GM19238 (cell line): Measurements from ENCODE around the gene IPO7.
"Not testable (repeated sequence)": the region's sequence is repeated elsewhere in the genome, so short reads cannot be mapped to it uniquely, and the experiment has no call there.

ENCODE experiments used
- DNase-seq: peaks from one replicate; pipeline ENCODE4 v3.0.0; 2011; ENCODE audit warnings: low spot score; ENCODE audit not compliant: insufficient read length

IPO7 gene

DNA sequence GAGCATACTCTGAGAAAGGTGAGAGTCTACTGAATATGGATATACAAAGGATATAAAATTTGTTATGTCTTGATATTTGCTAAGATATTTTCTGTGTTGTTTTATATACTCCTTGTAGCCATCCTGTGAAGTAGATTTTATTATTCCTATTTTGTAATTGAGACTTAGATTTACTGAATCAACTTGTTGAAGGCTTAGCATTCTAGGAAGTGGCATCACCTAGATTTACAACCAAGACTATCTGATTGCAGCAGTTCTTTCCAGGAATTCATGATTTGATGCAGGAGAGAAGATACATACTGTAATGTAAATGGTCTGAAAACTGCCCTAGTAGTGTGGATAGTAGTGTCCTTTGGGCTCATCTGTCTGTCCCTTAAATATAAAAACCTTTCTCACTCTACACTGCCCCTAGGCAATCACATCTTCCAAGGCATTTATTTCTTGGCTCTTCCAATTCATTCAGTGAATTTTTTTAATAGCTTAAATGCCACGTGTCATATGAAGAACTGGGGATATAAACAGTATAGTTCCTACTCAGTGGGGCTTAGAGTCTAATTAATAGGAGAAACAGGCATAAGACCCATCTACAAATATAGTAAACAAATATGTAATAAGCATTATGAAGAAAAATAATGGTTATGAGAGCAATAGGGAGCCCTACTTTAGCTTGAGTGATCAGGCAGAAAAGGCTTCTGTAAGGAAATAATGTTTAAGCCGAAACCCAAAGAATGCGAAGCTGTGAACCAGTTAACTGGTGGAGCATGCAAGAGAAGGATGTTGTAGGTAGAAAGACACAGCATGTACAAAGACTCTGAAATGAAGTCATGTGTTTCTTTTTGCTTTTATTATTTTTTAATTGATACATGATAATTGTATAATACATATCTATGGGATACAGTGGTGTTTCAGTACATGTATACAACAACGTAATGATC is 13.6 kb downstream of the IPO7 start:
- no peak for DNase-seq

DNA sequence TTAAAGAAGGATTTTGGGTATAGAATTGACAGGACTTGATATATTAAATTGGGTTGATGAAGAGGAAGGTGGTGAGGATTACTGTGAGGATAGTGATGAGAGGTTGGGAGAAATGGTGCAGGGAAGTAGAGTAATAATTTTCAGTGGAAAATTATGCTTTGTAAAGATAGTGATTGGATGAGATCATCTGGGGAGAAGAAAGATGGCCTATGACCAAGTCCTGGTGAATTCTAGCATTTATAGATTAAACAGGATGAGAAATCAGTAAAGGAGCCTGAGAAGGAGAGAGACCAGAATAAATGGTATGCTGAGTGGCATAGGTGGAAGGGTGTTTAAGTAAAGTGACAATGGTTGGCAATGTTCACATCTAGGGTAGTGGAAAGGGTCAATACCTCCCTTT is 15.0 kb downstream of the IPO7 start:
- no peak for DNase-seq

DNA sequence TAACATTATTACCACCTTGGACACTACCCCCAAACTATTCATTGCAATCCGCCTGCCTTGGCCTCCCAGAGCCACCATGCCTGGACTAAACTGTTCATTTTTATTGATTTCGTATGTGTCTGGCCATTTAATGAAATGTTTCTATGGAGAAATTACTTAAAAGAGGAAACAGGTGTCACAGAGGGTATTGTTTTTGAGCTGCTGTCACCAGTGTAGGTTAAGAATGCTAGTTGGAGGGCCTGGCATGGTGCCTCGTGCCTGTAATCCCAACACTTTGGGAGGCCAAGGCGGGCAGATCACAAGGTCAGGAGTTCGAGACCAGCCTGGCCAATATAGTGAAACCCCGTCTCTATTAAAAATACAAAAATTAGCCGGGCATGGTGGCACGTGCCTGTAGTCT is 17.4 kb downstream of the IPO7 start:
- not testable (repeated sequence) for DNase-seq

DNA sequence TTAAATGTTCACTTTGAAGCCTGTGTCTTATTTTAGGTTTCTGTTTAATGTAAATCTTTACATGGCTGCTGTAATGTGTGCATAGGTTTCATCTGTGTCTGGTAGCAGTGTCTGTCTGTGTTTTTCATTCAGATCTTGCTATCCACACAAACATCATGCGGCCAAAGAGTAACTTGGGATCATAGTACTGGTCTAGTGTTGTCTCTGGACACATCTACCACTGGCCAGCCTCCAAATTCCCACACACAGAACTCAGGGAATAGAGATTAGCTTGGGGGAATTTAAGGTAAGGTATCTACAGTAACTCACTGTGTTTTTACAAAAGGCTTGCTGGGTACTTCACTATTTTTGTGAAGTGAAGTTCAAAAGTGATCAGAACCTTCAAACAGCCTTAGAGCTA is 44.3 kb downstream of the IPO7 start:
- no peak for DNase-seq

DNA sequence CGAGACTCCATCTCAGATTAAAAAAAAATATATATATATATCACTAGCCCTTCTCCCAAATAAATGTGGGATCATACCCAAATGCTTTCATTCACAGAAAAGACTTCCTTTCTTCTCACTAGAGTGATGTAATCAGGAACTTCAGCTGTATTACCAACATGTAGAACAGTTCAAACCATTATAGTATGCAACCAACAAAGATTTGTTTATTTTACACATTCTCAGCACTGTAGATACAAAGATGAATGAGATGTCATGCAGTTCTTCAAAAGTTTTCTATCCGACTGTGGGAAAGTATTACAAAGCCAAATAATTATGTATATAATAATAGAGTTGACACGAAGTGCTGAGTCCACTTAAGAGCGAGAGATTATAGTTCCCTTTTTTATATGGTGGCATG is 54.2 kb downstream of the IPO7 start:
- DNase-seq = no peak

DNA sequence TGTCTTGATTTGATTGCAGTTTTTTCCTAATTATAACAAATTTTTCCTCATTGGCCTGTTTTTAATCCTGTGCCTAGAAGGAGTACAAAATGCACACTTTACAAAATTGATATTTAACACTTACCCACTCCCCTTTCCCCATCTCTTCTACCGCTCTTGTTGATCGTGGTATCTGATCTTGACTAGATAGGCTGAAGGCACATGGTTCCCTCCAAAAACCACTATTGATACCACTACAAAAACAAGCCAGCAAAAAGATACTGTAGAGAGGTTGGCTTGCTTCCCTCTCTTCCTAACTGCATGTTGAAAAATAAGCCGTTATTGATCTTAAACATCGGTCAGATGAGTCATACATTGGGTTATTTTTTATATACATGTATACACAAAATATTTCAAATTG is 61.8 kb downstream of the IPO7 start:
- DNase-seq = no peak

DNA sequence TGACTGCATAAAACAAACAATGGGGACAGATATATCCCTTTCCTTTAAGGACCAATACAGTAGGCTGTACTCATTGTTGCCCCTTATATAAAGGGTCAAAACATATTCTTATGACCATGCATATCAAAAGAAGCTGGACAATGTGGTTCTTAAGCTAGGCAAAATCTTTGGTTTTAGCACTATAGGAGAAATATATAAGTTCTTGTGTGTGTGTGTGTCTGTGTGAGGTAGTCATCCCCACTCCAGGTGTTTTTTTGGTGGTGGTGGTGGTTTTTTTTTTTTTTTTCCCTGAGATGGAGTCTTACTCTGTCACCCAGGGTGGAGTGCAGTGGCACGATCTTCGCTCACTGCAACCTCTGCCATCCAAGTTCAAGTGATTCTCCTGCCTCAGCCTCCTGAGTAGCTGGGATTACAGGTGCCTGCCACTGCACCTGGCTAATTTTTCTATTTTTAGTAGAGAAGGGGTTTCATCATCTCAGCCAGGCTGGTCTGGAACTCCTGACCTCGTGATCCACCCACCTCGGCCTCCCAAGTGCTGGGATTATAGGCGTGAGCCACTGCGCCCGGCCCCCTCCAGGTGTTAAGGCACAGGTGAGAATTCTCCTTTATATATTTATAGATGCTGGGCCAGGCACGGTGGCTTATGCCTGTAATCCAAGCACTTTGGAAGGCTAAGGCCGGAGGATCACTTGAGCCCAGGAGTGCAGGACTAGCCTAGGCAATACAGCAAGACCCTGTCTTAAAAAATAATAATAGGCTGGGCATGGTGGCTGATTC is 64.3 kb downstream of the IPO7 start:
- DNase-seq = no peak

DNA sequence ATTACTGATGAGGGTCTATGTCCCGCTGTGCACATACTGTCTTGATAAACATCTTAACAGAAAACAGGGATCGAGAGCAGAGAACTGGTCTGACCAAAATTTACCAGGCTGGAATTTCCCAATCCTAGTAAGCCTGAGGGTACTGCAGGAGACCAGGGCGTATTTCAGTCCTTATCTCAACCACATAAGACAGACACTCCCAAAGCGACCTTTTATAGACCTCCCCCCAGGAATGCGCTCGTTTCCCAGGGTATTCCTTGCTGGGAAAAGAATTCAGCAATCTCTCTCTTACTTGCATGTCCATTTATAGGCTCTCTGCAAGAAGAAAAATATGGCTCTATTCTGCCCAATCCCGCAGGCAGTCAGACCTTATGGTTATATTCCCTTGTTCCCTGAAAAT is 67.6 kb downstream of the IPO7 start:
- not testable (repeated sequence) for DNase-seq

DNA sequence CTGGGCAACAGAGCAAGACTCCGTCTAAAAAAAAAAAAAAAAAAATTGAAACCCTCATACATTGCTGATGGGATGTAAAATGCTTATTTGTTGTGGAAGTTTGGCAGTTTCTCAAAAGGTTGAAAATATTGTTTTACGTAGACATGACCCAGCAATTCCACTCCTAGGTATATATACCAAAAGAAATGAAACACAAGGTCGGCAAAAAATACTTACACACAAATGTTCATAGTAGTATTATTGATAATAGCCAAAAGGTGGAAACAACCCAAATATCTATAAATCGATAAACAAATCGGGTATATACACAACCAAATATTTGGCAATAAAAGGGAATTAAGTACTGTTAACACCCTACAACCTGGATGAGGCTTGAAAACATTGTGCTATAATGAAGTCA is 71.3 kb downstream of the IPO7 start:
- DNase-seq = no peak

DNA sequence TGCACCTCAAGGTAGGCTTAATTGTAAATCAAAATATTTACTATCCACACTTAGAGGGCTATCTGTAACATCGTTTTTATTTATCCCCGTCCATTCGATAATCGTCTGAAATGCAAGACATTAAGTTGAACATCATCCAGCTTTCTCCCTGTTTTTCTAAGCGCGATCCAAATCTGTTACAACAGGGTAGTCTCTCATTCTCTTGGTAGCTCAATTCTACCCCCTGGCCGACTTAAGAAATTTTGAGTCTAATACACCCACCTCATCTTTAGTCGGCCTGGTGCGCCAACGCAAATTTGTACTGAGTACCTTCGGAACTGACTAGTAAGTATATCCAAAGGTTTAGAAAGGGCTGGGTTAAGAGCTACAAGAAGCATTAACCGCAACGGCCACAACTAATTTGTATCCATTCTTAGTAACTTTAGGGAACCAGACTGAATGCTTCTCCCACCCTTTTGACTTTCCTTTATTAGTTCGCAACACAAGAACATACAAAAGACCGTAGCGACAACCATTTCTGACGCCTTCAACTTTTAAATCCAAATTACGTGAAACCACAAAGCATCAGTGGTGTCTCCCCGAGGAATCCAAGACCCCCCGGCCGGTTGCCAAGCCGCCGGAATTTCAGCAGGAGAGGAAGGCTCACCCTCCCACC is 75.3 kb downstream of the IPO7 start:
- no peak for DNase-seq

DNA sequence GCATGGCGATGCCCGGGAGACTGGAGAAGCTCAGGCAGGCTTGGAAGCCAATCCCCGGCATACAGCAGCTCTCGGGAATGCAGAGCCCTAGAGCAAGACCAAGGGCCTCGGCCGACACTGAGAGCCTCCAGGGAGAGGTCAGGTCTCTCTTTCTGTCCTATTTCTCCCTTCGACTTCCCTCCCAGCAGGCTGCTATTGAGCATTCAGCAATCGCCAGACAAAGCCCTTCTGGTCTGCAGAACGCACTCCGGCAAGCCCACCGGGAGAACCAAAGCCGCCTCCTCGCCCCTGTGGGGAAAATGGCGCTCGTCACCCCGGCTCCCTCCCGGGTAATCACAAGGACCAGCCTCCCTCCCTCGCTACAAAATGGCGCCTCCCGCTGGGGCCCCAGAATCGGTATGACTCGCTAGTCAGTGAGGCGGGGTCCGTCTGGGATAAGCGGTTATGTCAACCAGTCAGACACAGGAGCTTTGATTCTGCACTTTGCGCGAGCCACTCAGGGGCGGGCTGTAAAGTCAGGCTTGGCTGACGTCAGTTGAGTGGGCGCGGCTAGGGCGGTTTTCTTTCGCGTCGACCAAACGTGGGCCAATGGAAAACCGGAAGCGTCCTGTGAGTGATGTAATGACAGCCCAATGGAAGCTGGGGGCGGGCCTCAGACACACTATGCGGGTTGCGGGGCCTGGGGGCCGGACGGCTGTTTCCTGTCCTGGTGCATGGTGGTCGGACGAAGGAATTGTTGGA is 76.0 kb downstream of the IPO7 start, which contains the start of gene ZNF143:
ZNF143 (plus strand) TSS at position 691 of the 741 bp plus-strand sequence. CDS start 10,297 bp downstream, outside the sequence.
- DNase-seq = peak; percentile 82

DNA sequence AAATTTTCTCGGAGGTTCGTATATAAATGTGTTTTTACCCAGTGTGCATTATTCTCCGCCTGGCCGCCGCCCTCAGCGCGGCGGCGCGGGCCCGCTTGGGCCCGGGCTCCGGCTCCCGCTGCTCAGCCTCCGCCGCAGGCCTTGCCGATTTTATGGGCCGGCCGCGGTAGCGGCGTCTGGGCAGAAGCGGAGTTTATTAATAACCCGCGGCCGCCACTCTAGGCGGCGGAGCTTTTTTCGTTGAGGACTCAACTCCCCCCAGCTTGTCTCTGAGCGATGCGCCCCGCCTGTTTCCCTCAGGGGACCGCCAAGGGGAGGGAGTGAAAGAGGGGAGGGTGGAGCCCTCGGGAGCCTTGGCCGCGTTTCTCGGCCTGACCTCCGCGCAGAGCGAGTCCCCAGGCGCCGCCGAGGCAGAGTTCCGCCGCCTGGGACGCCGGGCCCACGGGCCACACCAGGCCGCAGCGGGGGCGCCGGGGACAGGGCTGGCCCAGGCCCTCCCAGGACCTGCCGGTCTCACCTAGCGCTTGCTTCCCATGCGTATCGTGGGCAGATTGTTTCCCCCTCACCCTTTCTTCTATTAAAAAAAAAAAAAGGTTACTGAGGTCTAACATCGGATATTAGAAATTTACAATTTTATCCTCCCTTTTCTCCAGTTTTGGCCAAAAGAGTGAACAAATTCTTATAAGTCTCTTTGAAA is 76.8 kb downstream of the IPO7 start:
- peak; percentile 84 for DNase-seq

DNA sequence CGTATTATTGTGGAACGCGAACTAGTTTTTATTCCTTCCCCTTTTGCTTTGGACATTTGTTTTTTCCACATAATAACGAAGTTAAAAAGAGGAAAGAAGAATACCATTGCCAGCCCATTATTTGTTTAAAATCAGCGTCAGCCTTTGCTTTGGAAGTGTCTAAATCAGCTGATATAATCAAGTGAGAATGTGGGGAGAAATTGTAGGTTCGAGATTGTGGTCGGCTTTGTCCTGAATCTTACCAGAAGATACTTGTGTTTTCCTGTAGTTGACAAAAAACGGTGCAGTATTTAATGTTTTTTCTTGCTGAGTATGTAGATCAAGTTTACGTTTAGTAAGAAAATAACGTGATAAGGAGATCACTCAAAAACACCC is 77.3 kb downstream of the IPO7 start:
- no peak for DNase-seq

DNA sequence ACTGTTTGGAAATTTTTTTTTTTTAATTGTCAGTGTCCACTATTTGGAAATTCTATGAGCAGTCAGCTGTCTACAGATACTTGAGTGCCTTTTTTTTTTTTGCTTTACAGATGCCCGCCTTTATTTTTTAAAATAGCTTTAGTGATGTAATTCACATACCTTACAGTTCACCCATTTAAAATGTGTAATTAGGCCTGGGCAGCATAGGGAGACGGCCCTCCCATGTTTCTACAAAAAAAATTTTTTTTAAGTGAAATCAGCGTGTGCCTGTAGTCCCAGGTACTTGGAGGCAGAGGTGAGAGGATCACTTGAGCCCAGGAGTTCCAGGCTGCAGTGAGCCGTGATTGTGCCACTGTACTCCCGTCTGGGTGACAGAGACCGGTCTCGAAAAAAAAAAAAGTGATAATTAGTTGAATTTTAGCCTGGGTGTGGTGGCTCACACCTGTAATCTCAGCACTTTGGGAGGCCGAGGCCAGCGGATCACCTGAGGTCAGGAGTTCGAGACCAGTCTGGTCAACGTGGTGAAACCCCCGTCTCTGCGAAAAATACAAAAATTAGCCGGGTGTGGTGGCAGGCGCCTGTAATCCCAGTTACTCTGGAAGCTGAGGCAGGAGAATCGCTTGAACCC is 77.8 kb downstream of the IPO7 start:
- DNase-seq = no peak

DNA sequence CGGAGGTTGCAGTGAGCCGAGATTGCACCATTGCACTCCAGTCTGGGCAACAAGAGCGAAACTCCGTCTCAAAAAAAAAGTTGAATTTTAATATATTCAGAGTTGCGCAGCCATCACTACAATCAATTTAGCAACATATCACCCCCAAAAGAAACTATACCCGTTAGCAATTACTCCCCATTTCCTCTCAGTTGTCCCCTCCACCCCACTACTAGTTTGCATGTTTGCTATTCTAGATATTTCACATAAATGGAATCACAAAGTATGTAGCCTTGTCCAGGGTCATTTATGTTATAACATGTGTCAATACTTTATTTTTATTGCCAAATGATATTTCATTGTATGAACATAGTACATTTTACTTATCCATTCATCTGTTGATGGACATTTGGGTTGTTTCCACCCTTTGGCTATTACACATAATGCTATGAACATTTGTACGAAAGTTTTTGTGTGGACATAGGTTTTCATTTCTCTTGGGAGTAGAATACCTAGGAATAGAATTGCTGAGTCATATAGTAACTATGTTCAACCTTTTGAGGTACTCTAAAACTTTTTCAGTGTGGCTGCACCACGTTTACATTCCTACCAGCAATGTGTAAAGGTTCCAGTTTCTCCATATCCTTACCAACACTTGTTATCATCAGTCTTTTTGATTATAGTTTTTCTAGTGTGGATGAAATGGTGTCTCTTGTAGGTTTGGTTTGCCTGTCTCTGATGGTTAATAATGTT is 78.5 kb downstream of the IPO7 start:
- no peak for DNase-seq

DNA sequence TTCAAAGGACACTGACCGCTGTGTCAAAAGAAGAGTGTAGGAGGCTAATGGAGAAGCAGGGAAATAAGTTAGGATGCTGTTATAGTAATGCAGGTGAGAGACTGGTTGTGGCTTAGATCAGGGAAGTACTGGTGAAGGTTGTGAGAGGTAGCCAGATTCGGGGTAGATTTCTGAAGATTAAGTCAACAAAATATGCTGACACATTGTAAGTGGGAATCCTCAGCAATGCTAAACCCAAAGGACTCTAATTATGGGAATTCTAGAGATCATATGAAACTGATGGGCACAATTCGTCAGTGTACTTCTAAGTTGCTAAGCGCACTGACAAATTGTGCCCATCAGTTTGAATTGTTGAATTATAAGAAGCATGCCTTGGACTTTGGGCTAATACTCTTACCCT is 86.3 kb downstream of the IPO7 start:
- no peak for DNase-seq

DNA sequence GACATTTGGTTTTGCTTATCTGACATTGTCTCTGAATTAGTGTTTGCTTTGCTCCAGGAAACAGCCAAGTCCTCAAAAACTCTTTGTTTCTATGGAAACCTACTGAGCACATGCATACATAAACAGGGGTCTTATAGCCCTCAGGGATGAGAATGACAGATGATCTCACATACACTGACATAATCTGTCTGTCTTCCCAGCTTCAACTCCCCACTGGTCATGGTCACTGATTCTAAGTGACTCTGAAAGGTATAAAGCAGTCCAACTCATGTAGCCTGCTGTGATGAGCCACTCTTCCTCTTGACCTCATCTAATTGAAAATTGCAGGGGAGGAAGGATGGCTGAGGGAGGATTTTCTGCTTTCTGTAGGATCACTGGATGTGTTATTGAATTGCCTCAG is 89.0 kb downstream of the IPO7 start:
- no peak for DNase-seq

DNA sequence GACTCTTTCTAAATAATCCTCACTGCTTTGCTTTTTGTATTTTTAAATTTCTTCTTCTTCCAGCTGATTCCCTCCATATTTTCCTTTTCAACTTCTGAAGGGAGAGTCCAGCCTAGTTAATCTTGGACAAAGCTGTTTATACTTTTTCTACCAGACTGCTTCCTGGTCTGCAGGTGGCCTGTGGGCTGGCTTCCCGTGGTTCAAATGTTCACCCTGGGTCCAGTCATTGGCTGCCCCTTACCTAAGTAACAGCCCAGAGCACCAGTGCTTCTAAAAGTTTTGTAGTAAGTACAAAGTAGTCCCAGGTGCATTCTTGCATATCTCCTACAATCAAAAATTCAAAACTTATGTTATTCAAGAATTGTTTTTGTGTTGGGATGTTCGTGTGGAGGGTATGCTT is 95.4 kb downstream of the IPO7 start:
- DNase-seq = no peak

DNA sequence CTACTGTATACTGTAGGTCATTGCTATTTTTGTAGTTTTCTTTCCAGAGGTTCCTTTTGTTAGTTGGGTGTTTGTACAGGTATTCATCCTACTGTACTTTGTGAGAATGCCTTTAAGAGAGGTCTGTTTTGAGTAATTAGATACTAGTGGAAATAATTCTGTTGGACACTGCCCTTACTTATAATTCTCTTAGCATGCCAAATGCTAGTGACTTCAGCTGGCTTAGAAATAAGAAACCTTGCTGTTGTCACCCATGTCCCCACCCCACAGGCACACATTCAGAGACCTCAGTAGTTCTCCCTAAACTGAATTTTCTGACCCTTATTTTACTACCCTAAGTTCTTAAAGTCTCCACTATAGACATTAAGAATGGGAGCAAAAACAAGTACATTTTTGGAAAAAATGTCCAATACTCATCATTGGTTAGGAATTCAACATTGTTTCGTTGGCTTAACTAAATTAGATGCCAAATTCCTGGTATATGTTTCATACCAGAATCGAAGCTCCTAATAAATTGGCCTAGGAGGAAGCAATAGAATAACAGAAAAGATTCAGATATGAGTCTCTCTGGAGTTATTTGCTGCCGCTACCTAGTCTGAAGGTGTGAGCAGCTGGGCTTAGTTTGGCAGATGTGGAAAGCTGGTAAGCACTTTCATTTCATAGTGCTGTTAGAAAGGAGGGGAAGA is 104.8 kb downstream of the IPO7 start:
- no peak for DNase-seq
